ENCODE data around the gene ELMO1. TPM values are rescaled to one million over a fixed set of nuclear protein-coding genes. Genes with fewer than 3 reads are reported as not detected.

The ELMO1 gene
- polyA plus RNA-seq, 3 donors: 11.0 to 14.4 (median 13.3) TPM

DNA sequence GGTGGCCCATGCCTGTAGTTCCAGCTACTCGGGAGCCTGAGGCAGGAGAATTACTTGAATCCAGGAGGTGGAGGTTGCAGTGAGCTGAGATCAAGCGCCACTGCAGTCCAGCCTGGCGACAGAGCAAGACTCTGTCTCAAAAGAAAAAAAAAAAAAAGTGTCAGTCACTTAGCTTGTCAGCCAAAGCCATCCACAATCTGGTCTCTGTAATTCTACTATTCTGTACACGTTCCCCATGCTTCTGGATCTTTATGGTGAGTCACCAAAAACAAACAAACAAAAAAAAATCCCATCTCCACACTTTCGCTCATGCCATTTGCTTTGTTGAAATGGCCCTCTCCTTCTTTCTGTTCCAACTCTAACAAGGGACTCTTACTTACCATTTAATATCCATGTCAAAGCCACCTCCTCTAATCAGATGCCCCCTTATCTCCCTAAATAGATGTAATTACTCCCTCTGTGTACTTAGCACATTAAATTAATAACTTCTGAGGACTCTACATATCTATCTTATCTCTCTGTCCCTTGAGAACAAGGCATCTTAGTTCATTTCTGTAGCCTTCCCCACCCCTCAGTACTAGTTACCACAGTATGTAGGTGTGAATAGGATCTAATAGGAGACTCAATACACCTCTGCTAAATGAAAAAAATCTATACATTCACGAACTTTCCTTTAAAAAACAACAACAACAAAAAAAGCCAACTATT lies 128.4 kb downstream of the ELMO1 start:
- no peak for DNase-seq (ENCODE audit: low read depth in 3 of 3, low spot score in 2 of 3)

GRCh38 chr7:37318541-37318940 lies 130.1 kb downstream of the ELMO1 start:
- DNase-seq (ENCODE audit: low read depth in 3 of 3, low spot score in 2 of 3): no peak

GRCh38 chr7:37315772-37316715 lies 132.6 kb downstream of the ELMO1 start:
- no peak for DNase-seq (ENCODE audit: low read depth in 3 of 3, low spot score in 2 of 3)

DNA sequence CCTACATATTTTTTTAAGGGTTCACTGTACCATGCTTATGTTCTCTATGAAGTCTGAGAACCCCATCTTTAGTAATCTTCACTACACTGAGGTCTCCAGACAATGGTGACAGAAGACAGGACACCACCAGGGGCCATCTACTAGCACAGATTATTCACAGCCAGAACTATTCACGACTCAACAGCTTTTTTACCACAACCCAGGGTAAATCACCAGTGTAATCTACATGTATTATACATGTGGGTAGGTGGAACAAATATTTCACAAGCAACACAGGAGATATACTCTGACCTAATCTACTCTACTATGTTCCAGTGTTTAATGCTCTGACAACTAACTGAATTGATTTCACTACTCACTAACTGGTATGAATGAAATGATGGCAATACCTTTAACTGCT lies 136.1 kb downstream of the ELMO1 start:
- DNase-seq (ENCODE audit: low read depth in 3 of 3, low spot score in 2 of 3): no peak

DNA sequence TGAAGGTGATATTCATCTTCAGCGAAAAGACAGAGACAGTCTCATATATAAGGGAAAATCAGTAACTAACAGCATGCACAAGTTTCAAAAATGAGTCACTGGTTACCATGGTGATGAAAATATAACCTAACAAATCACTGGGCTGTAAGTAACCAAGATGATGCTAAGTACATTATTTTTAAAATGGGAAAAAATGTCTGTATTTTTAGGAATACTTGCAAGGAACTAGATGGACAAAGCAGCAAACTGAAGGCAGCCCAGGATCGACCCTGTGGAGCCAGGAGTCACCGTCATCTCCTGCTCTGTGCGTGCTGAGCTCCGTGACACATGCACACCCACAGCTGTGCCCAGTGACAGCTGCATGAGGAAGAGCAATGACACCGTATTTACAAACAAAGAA lies 137.3 kb downstream of the ELMO1 start:
- DNase-seq (ENCODE audit: low read depth in 3 of 3, low spot score in 2 of 3): no peak

GRCh38 chr7:37310327-37311080 lies 138.2 kb downstream of the ELMO1 start:
- DNase-seq (ENCODE audit: low read depth in 3 of 3, low spot score in 2 of 3): no peak

DNA sequence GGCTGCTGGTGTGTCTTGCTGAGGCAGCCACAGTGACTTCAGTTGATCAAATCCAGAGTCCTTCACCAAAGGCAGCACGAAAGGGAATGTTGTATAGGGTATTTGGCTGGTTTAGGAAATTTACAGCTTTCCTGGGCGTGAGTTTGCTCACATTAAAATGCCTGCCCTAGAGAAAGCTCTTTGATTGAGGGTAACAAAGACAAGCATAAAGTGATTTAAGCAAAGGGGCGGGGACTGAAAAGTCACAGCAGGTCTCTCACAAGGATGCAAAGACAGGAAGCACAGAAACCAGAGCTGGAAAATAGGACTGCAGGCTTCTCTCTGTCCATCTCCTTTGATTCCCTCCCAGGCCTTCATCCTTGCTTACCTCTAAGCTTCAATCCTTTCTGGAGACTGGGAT lies 139.2 kb downstream of the ELMO1 start:
- DNase-seq (ENCODE audit: low read depth in 3 of 3, low spot score in 2 of 3): no peak

DNA sequence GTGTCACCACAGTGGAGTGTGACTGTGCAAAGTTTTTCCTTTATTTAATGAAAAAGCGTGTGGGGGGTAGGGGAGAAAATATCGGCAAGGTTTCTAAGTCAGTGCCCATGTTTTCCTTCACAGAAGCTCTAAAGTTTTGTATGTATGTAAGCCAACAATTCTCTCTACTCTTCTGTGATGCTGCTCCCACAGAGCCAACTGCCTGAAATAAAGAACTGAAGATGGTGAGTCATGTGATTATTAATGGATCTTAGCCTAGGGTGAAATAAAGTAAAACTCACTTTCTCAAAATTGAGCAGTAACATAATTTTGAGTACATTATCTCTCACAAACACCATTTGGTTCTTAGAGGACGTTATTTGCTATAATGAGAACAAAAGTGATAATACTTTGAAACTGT lies 143.7 kb downstream of the ELMO1 start:
- DNase-seq (ENCODE audit: low read depth in 3 of 3, low spot score in 2 of 3): no peak

GRCh38 chr7:37297546-37297945 lies 151.1 kb downstream of the ELMO1 start:
- no peak for DNase-seq (ENCODE audit: low read depth in 3 of 3, low spot score in 2 of 3)

GRCh38 chr7:37295401-37295800 lies 153.3 kb downstream of the ELMO1 start:
- no peak for DNase-seq (ENCODE audit: low read depth in 3 of 3, low spot score in 2 of 3)

DNA sequence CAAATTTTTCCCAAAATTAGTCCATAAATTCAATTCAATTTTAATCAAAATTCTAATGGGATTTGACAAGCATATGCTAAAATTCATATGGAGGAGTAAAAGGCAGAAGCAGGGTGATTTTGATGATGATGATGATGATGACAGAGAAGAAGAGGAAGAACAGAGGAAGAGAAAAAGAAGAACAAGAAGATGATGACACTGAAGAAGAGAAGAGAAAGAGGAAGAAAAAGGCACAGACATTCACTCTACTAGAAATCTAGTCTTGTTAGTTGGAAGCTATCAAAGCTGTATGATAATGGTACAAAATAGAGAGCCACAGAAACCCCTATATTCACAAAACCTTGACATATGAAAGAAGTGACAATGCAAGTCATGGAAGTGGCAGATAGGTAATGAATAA lies 157.9 kb downstream of the ELMO1 start:
- no peak for DNase-seq (ENCODE audit: low read depth in 3 of 3, low spot score in 2 of 3)

- no peak for DNase-seq (ENCODE audit: low read depth in 3 of 3, low spot score in 2 of 3)
Measured at GRCh38 chr7:37289781-37290180, 158.9 kb downstream of the ELMO1 start.

GRCh38 chr7:37289367-37289766 lies 159.3 kb downstream of the ELMO1 start:
- DNase-seq (ENCODE audit: low read depth in 3 of 3, low spot score in 2 of 3): no peak

DNA sequence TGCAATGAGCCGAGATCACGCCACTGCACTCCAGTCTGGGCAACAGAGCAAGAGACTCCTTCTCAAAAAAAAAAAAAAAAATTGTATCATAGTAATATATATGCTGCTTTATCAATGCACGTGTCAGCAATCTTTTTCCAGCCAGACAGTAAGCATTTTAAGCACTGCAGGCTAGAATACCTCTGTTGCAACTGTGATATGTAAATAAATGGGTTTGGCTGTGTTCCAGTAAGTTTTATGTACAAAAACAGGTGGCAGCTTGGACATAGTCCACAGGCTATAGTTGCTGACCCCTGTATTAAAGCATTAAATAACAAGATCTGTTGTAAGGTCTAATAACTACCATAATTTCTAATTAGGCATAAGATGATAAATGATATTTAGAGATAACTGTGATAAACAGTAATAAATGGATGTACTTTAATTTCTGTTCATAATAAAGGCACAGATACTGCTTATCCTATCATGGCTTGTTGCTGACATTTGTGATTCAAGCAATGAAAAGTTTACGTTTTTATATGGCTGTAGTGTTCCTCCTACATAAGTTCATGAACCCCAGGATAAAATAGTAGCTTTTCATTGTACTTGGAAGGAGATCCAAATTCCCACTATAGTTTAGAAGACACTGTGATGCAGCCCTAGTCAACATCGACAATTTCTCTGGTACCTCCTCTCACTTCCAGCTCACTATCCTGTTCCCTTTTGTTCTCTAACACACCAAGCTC lies 161.4 kb downstream of the ELMO1 start:
- DNase-seq (ENCODE audit: low read depth in 3 of 3, low spot score in 2 of 3): peak; percentile 16 to 32 (median 27)

DNA sequence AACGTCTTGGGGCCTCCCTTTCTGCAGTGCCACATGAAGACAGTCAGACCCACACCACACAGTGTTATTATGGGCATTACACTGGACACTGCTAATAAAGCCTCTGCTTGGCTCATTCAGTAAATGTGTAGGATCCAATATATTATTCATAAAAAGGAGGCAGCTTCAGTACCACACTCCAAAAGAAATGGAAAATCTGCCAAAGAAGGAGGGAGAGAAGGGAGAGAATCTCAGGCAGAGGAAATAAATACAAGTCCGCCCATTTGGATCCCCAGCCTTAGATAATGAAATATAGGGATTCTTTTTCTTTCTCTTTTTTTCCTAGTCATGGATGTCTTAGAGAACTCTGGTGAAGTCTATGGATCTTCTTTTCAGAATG lies 162.2 kb downstream of the ELMO1 start:
- no peak for DNase-seq (ENCODE audit: low read depth in 3 of 3, low spot score in 2 of 3)

DNA sequence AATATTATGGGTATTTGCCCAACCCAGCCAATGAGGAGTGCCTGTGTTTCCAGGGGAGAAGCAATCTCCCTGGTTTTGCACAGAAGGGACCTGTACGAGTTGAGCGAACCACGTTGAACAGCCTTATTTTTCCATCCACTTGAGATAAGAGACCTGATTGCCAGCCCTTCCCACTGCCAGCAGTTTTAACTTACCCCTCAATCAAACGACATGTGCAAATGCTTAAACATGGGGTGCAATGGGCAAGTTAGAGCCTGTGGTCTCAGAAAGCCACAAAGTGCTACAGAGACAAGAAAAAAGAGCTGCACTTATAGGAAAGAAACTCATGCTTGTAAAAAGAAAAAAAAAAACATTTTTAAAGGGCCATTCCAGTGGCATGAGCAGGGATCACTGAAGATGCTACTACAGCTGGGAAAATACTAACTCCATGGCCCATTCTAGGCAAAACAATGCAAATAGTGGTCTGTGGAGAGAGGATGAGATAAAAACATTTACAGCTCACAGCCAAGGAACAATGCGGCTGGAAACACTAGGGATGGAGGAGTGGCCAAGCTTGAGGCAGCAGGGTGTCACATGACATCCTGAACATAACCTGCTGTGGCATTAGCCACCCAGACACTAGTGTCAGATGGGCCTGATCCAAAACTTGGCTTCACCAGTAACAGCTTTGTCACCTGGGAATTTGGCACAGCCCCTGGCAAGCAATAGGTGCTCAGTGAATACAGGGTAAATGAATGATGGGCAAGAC lies 162.8 kb downstream of the ELMO1 start:
- DNase-seq (ENCODE audit: low read depth in 3 of 3, low spot score in 2 of 3): no peak

DNA sequence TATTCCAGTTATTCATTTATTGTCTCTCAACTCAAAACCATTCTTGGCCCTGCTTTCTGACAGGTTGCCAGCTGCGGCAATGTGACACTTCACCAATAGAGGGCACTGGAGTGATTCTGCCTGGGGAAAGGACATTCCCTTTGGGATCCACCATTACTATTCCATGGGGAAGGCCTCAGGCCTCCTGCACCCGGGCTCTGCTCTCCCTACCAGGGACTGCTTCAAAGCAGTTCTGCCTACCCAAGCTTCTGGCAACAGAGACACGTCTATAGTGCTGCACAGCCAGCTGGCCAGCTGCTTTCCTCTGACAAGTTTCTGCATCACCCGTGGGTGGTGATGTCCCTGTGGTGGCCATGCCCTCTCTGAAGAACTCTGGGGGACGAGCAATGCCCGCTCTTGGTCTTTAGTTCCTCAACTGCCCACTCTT lies 163.8 kb downstream of the ELMO1 start:
- peak in 1 of 3 donors; percentile 15 for DNase-seq (ENCODE audit: low read depth in 3 of 3, low spot score in 2 of 3)

GRCh38 chr7:37284285-37284684 lies 164.4 kb downstream of the ELMO1 start:
- DNase-seq (ENCODE audit: low read depth in 3 of 3, low spot score in 2 of 3): no peak

GRCh38 chr7:37283716-37284115 lies 164.9 kb downstream of the ELMO1 start:
- no peak for DNase-seq (ENCODE audit: low read depth in 3 of 3, low spot score in 2 of 3)

GRCh38 chr7:37282927-37283326 lies 165.7 kb downstream of the ELMO1 start:
- no peak for DNase-seq (ENCODE audit: low read depth in 3 of 3, low spot score in 2 of 3)

Data from right renal cortex interstitium (tissue), 3 donors.